ENCODE data around the gene TFCP2.

TFCP2 gene

DNA sequence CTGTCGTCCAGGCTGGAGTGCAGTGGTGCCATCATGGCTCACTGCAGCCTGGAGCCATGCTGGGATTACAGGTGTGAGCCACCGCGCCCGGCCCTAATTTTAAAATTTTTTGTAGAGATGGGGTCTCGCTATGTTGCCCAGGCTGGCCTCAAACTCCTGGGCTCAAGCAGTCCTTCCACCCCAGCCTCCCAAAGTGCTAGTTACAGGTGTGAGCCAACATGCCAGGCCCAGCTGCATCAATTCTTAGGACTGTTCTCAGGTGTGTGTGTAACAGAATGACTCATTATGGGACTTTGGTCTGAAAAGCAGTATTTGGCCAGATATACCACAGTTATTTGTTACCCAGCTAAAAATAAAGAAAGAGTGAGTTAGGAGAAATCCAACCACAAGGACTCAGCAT lies 107.4 kb downstream of the TFCP2 start:
- Histone ChIP-seq H3K23ac (ENCODE audit: low read length) (no peak overlapping the region), H3K4me1 (ENCODE audit: control insufficient read depth, low read depth, low read length) (no peaks in the 10 kb centered on the region), H3K56ac (ENCODE audit: low read length) (no peak overlapping the region), H2BK15ac (replicated peaks; ENCODE audit: low read depth) (no peak overlapping the region), H3K27me3 (ENCODE audit: insufficient read depth, low read length, poor library complexity) (no peaks in the 10 kb centered on the region), H3K79me1 (ENCODE audit: low read length) (no peaks in the 10 kb centered on the region), H3K79me2 (ENCODE audit: control insufficient read depth, insufficient read depth, low read length) (no peaks in the 10 kb centered on the region), H3K18ac (ENCODE audit: low read length) (no peak overlapping the region), H4K8ac (ENCODE audit: low read depth, low read length) (no peak overlapping the region), H2BK5ac (ENCODE audit: low read length) (no peak overlapping the region), H4K5ac (ENCODE audit: low read length) (no peak overlapping the region), H3K9ac (ENCODE audit: low read length) (no peak overlapping the region), H3K36me3 (ENCODE audit: control insufficient read depth, insufficient read depth, low read length) (peaks cover 17% of the 10 kb centered on the region), H3K27ac (ENCODE audit: low read depth, low read length) (no peak overlapping the region), H2BK120ac (ENCODE audit: low read depth, low read length) (no peak overlapping the region), H3K4me3 (ENCODE audit: low read length) (no peak overlapping the region), H2AK5ac (ENCODE audit: low read length) (no peak overlapping the region), H3K4me2 (ENCODE audit: low read length) (no peak overlapping the region), H3K4ac (ENCODE audit: low read depth, low read length) (no peak overlapping the region)
- DNase-seq: no peak
- whole genome bisulfite sequencing (ENCODE audit: extremely low coverage, insufficient coverage, low lambda C conversion rate): no CpG with 5 or more reads among the region's 5 CpGs

DNA sequence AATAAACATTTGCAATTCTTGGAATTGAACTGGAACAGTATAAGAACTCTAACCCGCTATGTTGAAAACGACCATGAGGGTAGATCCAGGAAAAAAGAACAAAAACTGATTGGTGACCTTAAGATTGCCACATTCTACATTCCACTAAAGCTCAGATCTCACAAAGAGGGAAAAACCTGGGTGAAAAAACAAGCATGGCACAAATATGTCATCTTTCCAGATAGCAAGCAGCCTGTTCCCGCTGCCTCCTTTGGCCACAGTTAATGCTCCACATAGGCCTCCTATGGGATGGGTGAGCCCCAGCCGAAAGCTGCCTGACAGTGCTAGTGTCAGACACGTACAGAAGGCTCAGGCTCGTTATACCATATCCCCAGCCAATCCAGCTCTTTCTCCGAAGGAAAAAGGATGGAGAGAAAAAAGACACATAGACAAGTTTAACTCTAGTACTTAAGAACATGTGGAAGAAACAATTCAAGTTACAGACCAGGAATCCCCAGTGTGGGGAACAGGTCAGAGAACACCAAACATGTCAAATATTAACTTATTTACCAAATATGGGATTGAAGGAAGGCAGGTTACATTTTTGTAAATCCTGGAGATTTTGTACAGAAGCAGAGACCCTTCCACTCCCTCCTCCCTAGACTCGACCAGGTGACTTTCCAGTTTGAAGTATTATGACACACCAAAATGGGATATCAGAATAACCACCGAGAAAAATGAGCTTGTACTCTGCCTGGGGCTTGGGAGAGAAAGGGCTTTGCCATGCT lies 110.1 kb downstream of the TFCP2 start:
- no peak overlapping the region for H3K27ac ChIP-seq (ENCODE audit: low read depth, low read length)
- H2BK120ac ChIP-seq (ENCODE audit: low read depth, low read length): no peak overlapping the region
- H3K36me3 ChIP-seq (ENCODE audit: control insufficient read depth, insufficient read depth, low read length): peaks cover 23% of the 10 kb centered on the region
- H2BK5ac ChIP-seq (ENCODE audit: low read length): no peak overlapping the region
- H2BK15ac ChIP-seq (replicated peaks; ENCODE audit: low read depth): no peak overlapping the region
- no peak overlapping the region for H2AK5ac ChIP-seq (ENCODE audit: low read length)
- no peaks in the 10 kb centered on the region for H3K79me1 ChIP-seq (ENCODE audit: low read length)
- H3K4me1 ChIP-seq (ENCODE audit: control insufficient read depth, low read depth, low read length): no peaks in the 10 kb centered on the region
- DNase-seq: no peak
- H4K8ac ChIP-seq (ENCODE audit: low read depth, low read length): no peak overlapping the region
- no peak overlapping the region for H3K18ac ChIP-seq (ENCODE audit: low read length)
- no peak overlapping the region for H3K4me3 ChIP-seq (ENCODE audit: low read length)
- H3K4me2 ChIP-seq (ENCODE audit: low read length): no peak overlapping the region
- H3K4ac ChIP-seq (ENCODE audit: low read depth, low read length): no peak overlapping the region
- no CpG with 5 or more reads among the region's 9 CpGs for WGBS (ENCODE audit: extremely low coverage, insufficient coverage, low lambda C conversion rate)
- H3K79me2 ChIP-seq (ENCODE audit: control insufficient read depth, insufficient read depth, low read length): no peaks in the 10 kb centered on the region
- H3K9ac ChIP-seq (ENCODE audit: low read length): no peak overlapping the region
- H4K5ac ChIP-seq (ENCODE audit: low read length): no peak overlapping the region
- H3K56ac ChIP-seq (ENCODE audit: low read length): no peak overlapping the region
- H3K23ac ChIP-seq (ENCODE audit: low read length): no peak overlapping the region
- no peaks in the 10 kb centered on the region for H3K27me3 ChIP-seq (ENCODE audit: insufficient read depth, low read length, poor library complexity)

DNA sequence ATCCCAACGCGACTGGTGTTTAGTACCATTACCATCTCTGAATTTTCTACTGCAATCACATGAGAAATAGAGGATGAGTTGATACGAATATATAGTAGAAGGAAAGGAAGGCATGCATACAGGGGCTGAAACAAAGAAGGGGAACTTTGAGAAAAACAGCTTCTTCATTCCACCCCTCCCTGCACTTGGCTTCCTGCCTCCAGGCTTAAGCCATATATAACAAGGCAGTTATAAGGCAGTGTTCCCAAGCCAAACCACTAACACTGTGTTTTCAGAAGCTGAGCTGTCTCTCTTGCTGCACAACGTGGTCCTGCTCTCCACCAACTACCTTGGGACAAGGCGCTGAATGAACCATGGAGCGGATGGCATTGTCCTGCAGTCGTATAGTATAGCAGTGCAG lies 113.8 kb downstream of the TFCP2 start:
- Histone ChIP-seq H3K79me2 (ENCODE audit: control insufficient read depth, insufficient read depth, low read length) (no peaks in the 10 kb centered on the region), H4K5ac (ENCODE audit: low read length) (no peak overlapping the region), H3K36me3 (ENCODE audit: control insufficient read depth, insufficient read depth, low read length) (peaks cover 17% of the 10 kb centered on the region), H3K27me3 (ENCODE audit: insufficient read depth, low read length, poor library complexity) (no peaks in the 10 kb centered on the region), H3K56ac (ENCODE audit: low read length) (no peak overlapping the region), H2BK15ac (replicated peaks; ENCODE audit: low read depth) (no peak overlapping the region), H3K9ac (ENCODE audit: low read length) (no peak overlapping the region), H3K4me2 (ENCODE audit: low read length) (no peak overlapping the region), H3K23ac (ENCODE audit: low read length) (no peak overlapping the region), H2BK120ac (ENCODE audit: low read depth, low read length) (no peak overlapping the region), H3K4me3 (ENCODE audit: low read length) (no peak overlapping the region), H3K79me1 (ENCODE audit: low read length) (no peaks in the 10 kb centered on the region), H3K4me1 (ENCODE audit: control insufficient read depth, low read depth, low read length) (no peaks in the 10 kb centered on the region), H3K18ac (ENCODE audit: low read length) (no peak overlapping the region), H4K8ac (ENCODE audit: low read depth, low read length) (no peak overlapping the region), H3K4ac (ENCODE audit: low read depth, low read length) (no peak overlapping the region), H2AK5ac (ENCODE audit: low read length) (no peak overlapping the region), H2BK5ac (ENCODE audit: low read length) (no peak overlapping the region), H3K27ac (ENCODE audit: low read depth, low read length) (no peak overlapping the region)
- no CpG with 5 or more reads among the region's 7 CpGs for WGBS (ENCODE audit: extremely low coverage, insufficient coverage, low lambda C conversion rate)
- no peak for DNase-seq

DNA sequence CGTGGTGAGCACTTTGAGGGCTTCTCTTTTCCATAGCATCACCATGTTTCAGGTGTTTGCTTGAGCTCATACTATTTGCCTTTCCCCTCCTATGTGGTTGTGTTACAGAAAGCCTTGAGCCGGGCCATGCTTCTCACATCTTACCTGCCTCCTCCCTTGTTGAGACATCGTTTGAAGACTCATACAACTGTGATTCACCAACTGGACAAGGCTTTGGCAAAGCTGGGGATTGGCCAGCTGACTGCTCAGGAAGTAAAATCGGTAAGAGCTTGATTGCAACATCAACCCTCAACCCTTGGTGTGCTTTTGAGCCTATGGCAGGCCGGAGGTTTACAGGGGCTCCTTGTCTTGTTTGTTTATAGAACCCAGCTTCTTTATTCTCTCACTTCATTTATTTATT lies 116.7 kb downstream of the TFCP2 start:
- H3K4me1 ChIP-seq (ENCODE audit: control insufficient read depth, low read depth, low read length): no peaks in the 10 kb centered on the region
- no peak overlapping the region for H3K4me2 ChIP-seq (ENCODE audit: low read length)
- H3K36me3 ChIP-seq (ENCODE audit: control insufficient read depth, insufficient read depth, low read length): peaks cover 12% of the 10 kb centered on the region
- no peak overlapping the region for H4K5ac ChIP-seq (ENCODE audit: low read length)
- no peak overlapping the region for H4K8ac ChIP-seq (ENCODE audit: low read depth, low read length)
- H3K18ac ChIP-seq (ENCODE audit: low read length): no peak overlapping the region
- H3K4ac ChIP-seq (ENCODE audit: low read depth, low read length): no peak overlapping the region
- no peak overlapping the region for H3K27ac ChIP-seq (ENCODE audit: low read depth, low read length)
- DNase-seq: no peak
- H3K4me3 ChIP-seq (ENCODE audit: low read length): no peak overlapping the region
- H3K9ac ChIP-seq (ENCODE audit: low read length): no peak overlapping the region
- H3K79me1 ChIP-seq (ENCODE audit: low read length): no peaks in the 10 kb centered on the region
- no peak overlapping the region for H2BK15ac ChIP-seq (replicated peaks; ENCODE audit: low read depth)
- no peaks in the 10 kb centered on the region for H3K79me2 ChIP-seq (ENCODE audit: control insufficient read depth, insufficient read depth, low read length)
- no peak overlapping the region for H2BK5ac ChIP-seq (ENCODE audit: low read length)
- no CpG with 5 or more reads among the region's 5 CpGs for WGBS (ENCODE audit: extremely low coverage, insufficient coverage, low lambda C conversion rate)
- no peak overlapping the region for H3K56ac ChIP-seq (ENCODE audit: low read length)
- no peaks in the 10 kb centered on the region for H3K27me3 ChIP-seq (ENCODE audit: insufficient read depth, low read length, poor library complexity)
- no peak overlapping the region for H3K23ac ChIP-seq (ENCODE audit: low read length)
- H2BK120ac ChIP-seq (ENCODE audit: low read depth, low read length): no peak overlapping the region
- H2AK5ac ChIP-seq (ENCODE audit: low read length): no peak overlapping the region

DNA sequence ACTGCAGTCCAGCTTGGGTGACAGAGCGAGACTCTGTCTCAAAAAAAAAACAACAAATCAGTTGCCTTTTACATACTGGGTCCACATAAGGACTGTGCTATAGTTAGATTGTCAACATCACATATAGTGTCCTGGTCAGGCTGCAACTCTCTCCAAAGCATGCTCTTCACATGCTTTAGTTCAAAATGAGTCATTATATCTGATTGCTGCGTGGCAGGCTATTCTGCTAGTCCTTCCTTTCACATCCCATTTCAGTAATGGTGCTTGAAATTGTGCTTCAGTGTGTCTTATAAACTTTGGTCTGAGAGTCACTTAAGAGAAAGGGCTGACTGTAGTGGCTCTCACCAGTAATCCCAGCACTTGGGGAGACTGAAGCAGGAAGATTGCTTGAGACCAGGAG lies 117.9 kb downstream of the TFCP2 start:
- H2AK5ac ChIP-seq (ENCODE audit: low read length): no peak overlapping the region
- H2BK15ac ChIP-seq (replicated peaks; ENCODE audit: low read depth): no peak overlapping the region
- no peak overlapping the region for H4K5ac ChIP-seq (ENCODE audit: low read length)
- H3K27me3 ChIP-seq (ENCODE audit: insufficient read depth, low read length, poor library complexity): no peaks in the 10 kb centered on the region
- H3K9ac ChIP-seq (ENCODE audit: low read length): no peak overlapping the region
- H3K4me1 ChIP-seq (ENCODE audit: control insufficient read depth, low read depth, low read length): no peaks in the 10 kb centered on the region
- no peak overlapping the region for H3K27ac ChIP-seq (ENCODE audit: low read depth, low read length)
- H3K36me3 ChIP-seq (ENCODE audit: control insufficient read depth, insufficient read depth, low read length): peaks cover 11% of the 10 kb centered on the region
- no peak overlapping the region for H2BK120ac ChIP-seq (ENCODE audit: low read depth, low read length)
- no peak for DNase-seq
- no peak overlapping the region for H2BK5ac ChIP-seq (ENCODE audit: low read length)
- no peak overlapping the region for H3K56ac ChIP-seq (ENCODE audit: low read length)
- H3K79me2 ChIP-seq (ENCODE audit: control insufficient read depth, insufficient read depth, low read length): no peaks in the 10 kb centered on the region
- H3K79me1 ChIP-seq (ENCODE audit: low read length): no peaks in the 10 kb centered on the region
- no peak overlapping the region for H3K18ac ChIP-seq (ENCODE audit: low read length)
- no peak overlapping the region for H4K8ac ChIP-seq (ENCODE audit: low read depth, low read length)
- no peak overlapping the region for H3K4me3 ChIP-seq (ENCODE audit: low read length)
- H3K4me2 ChIP-seq (ENCODE audit: low read length): no peak overlapping the region
- no peak overlapping the region for H3K23ac ChIP-seq (ENCODE audit: low read length)
- H3K4ac ChIP-seq (ENCODE audit: low read depth, low read length): no peak overlapping the region
- WGBS (ENCODE audit: extremely low coverage, insufficient coverage, low lambda C conversion rate): no CpG with 5 or more reads among the region's 2 CpGs

DNA sequence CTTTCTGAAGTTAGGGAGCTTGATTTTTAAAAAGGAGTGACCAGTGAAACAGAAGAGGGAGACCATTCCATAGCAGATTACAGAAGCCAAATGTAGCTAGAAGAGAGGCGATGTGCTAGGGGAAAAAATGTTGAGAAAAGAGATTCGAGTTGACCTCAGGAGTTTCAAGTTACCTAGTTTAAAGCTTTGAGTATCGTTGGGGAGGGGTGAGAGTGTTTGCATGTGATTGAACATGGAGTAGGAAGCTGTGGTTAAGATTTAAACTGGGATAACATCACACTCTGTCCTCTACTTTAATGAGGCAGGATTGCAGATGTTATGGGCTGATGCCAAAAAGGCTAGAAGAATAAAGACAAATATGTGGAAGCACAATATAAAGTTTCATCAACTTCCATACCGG lies 121.1 kb downstream of the TFCP2 start:
- WGBS (ENCODE audit: extremely low coverage, insufficient coverage, low lambda C conversion rate): 100% methylated on average over 2 of the region's 4 CpGs
- H3K79me2 ChIP-seq (ENCODE audit: control insufficient read depth, insufficient read depth, low read length): no peaks in the 10 kb centered on the region
- H3K18ac ChIP-seq (ENCODE audit: low read length): no peak overlapping the region
- no peak overlapping the region for H3K23ac ChIP-seq (ENCODE audit: low read length)
- no peak overlapping the region for H3K9ac ChIP-seq (ENCODE audit: low read length)
- no peak overlapping the region for H3K56ac ChIP-seq (ENCODE audit: low read length)
- peaks cover 5% of the 10 kb centered on the region for H3K36me3 ChIP-seq (ENCODE audit: control insufficient read depth, insufficient read depth, low read length)
- H3K79me1 ChIP-seq (ENCODE audit: low read length): peaks cover 4% of the 10 kb centered on the region
- H3K27me3 ChIP-seq (ENCODE audit: insufficient read depth, low read length, poor library complexity): no peaks in the 10 kb centered on the region
- no peak overlapping the region for H4K5ac ChIP-seq (ENCODE audit: low read length)
- H2BK15ac ChIP-seq (replicated peaks; ENCODE audit: low read depth): no peak overlapping the region
- H2AK5ac ChIP-seq (ENCODE audit: low read length): no peak overlapping the region
- no peak overlapping the region for H3K4ac ChIP-seq (ENCODE audit: low read depth, low read length)
- peaks cover 5% of the 10 kb centered on the region for H3K4me1 ChIP-seq (ENCODE audit: control insufficient read depth, low read depth, low read length)
- no peak for DNase-seq
- H2BK5ac ChIP-seq (ENCODE audit: low read length): no peak overlapping the region
- no peak overlapping the region for H3K4me2 ChIP-seq (ENCODE audit: low read length)
- no peak overlapping the region for H4K8ac ChIP-seq (ENCODE audit: low read depth, low read length)
- no peak overlapping the region for H3K27ac ChIP-seq (ENCODE audit: low read depth, low read length)
- H2BK120ac ChIP-seq (ENCODE audit: low read depth, low read length): no peak overlapping the region
- no peak overlapping the region for H3K4me3 ChIP-seq (ENCODE audit: low read length)
